Renal cortical epithelial cell (primary cell): ENCODE results near the gene DOP1A. TPM values are rescaled to one million over a fixed set of nuclear protein-coding genes. Genes with fewer than 3 reads are reported as not detected.
"Not testable (repeated sequence)": the region's sequence is repeated elsewhere in the genome, so short reads cannot be mapped to it uniquely, and the experiment has no call there.

ENCODE experiments used
- DNase-seq: peaks from one replicate; pipeline ENCODE4 v3.0.0-alpha.2; 2011; ENCODE audit warnings: low read depth
- total RNA-seq: library from RNA; depleted of rRNA; stranded (reverse); fragments of >200 nt; gene quantifications from 2 replicates; pipeline ENCODE4 v1.2.3, GENCODE V29; 2014

Gene DOP1A
- total RNA-seq, 1 donor from 2014 or later: 53.0 TPM

DNA sequence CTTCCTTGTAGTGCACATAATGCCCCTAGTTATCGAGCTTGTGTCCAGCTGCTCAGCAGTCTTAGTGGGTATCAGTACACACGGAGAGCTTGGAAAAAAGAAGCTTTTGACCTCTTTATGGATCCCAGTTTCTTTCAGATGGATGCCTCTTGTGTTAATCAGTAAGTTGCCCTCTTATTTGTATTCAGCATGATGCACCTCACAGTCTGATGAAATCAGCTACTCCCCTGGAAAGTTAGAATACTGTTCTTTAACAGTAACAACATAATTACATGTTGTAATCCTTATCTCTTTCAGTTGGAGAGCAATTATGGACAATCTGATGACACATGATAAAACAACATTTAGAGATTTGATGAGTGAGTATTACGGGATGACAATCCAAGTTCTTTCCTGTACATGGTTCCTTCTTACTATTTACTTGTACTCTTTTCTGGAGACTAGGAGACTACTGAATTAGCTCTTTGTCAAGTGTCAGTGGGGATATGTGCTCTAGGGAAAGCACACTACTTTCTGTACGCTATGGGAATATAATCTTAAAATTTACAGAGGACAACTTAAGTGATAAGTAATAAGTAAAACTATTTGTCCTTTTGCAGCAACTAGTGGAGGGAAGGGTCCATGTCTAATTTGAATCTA lies 86.5 kb downstream of the DOP1A start:
- DNase-seq: peak; percentile 31

GRCh38 chr6:83155794-83156193 lies 88.3 kb downstream of the DOP1A start:
- no peak for DNase-seq

GRCh38 chr6:83160167-83160566 lies 92.7 kb downstream of the DOP1A start:
- no peak for DNase-seq

DNA sequence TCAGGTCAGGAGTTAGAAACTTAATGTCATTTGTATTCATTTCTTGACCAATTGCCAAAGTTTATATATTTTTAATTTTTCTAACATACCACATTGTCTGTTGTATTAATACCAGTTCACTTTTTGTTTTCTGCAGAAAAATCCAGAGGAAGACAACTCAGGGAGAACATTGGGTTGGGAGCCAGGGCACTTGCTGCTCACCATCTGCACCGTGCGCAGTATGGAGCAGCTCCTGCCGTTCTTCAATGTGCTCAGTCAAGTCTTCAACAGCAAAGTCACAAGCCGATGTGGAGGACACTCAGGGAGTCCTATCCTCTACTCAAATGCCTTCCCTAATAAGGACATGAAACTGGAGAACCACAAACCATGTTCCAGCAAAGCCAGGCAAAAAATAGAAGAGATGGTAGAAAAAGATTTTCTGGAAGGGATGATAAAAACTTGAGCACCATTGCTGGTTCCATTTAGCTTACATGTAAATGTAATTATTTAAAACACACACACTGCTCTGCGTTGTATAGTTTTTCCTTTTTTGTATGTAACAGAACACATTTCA lies 100.3 kb downstream of the DOP1A start:
- DNase-seq: no peak

GRCh38 chr6:83168556-83168955 lies 101.1 kb downstream of the DOP1A start:
- DNase-seq: no peak

GRCh38 chr6:83169106-83169505 lies 101.6 kb downstream of the DOP1A start:
- DNase-seq: no peak

DNA sequence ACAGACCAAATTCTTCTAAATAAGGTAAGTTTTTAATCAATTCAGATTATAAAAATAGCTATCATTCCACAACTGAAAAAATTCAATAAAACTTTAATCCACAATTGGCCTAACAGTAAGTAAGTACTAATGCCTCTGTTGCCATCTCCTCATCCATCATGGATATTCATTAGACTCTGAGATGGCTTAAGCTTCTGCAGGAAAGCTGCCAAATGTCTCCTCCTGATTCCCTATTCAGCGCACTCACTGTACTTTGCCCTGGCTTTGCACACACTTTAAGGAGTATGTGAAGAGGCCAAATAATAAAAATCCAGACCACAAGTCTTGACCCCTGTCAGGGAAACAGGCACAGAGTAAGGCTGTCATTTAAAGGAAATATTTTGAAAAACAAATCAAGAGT lies 102.0 kb downstream of the DOP1A start:
- peak; percentile 26 for DNase-seq

GRCh38 chr6:83176246-83176645 lies 108.8 kb downstream of the DOP1A start:
- no peak for DNase-seq

DNA sequence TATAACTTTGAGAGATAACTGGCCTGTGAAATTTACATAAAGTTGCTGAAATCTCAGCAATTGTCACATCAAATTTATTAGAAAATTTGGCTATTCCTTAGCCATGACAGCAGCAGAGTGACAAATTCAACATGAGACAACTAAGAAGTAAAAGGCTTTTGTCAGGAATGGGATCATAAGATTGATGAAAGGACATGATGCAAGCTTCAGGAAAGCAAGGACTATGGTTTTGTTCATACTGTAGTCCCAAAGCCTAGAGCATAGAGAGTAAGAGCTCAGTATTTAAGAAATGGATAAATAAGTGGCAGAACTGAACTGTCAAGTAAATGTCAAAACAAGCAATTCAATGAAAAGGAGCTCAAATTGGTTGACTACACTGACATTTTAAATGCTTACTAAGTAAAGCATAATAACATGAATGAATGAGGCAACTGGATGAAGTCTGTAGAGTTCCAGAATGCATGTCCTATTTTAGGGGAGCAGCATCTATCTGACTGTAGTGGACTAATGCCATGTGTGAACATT lies 113.0 kb downstream of the DOP1A start:
- no peak for DNase-seq

- DNase-seq: no peak
Measured at GRCh38 chr6:83182114-83182513, 114.6 kb downstream of the DOP1A start.

- DNase-seq: peak; percentile 86
Measured at GRCh38 chr6:83183082-83183828, 115.8 kb downstream of the DOP1A start.

DNA sequence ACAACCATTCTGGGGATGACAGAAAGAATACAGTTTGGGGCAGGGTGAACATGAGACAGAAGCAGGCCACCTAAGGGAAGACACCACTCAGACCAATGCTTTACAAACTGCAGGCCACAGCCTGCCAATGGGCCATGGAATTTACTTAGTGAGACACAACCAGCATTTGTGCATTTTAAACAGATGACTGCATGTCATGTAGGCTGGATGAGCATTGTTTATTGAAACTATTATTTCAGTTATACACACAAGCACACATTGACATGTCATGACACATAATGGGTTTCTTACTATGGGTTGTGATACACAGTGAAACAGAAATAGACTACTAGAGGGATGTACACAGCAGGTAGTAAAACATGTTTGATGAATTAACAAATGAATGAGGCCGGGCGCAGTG lies 117.6 kb downstream of the DOP1A start:
- DNase-seq: no peak

GRCh38 chr6:83188501-83188900 lies 121.0 kb downstream of the DOP1A start:
- DNase-seq: no peak

GRCh38 chr6:83190626-83191025 lies 123.2 kb downstream of the DOP1A start:
- DNase-seq: no peak

DNA sequence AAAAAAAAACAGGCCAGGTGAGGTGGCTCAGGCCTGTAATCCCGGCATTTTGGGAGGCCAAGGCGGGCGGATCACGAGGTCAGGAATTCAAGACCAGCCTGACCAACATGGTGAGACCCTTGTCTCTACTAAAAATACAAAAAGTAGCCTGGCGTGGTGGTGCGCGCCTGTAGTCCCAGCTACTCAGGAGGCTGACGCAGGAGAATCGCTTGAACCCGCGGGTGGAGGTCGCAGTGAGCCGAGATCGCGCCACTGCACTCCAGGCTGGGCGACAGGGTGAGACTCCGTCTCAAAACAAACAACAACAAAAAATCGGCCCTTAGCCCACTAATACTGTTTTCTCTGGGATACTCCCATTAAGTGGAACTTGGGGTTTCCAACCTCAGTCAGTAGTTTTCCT lies 124.5 kb downstream of the DOP1A start:
- not testable (repeated sequence) for DNase-seq

GRCh38 chr6:83192456-83192855 lies 125.0 kb downstream of the DOP1A start:
- DNase-seq: no peak

GRCh38 chr6:83192871-83193746 lies 125.6 kb downstream of the DOP1A start, which contains the start of the genes PGM3 and RWDD2A:
Gene PGM3 (minus strand): TSS chr6:83193265. CDS start chr6:83191012, 2,253 bp downstream.
Gene RWDD2A (plus strand): TSS chr6:83193357. CDS start chr6:83194452, 1,095 bp downstream.
- DNase-seq: peak; percentile 67

DNA sequence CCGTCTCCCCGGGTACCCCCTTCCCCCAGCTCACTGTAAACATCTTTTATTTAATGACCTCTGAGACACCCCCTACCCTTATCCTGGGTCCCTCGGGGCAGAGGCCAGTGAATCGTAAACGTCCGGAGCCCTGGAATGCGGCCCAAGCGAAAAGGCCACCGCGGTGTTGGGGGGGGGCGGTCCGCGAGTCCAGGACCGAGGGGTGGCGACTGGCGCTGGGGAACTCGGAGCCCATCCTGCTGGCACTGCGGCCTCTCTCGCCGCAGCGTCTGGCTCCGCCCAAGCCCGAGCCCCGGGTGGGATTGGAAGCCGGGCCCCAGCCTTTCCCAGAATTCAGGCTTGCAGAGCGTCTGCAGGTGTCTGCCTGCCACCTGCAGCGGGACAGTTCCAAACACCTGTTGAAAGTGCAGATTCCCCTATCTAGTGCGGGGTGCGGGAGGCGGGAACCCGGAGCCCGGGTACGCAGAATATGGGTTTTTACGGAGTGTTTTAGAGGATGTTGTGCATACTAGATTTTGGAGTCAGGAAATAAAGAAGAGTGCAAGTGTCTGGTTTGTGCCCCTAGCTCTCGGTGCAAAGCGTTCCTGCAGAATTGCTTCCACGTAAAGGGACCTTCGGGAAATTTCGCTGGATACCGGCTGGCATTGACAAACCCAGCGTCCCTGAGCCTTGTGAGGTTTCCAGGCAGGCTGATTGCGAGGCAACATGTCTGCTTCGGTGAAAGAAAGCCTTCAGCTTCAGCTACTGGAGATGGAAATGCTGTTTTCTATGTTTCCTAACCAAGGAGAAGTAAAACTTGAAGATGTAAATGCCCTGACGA lies 126.5 kb downstream of the DOP1A start:
- DNase-seq: no peak

- no peak for DNase-seq
Measured at GRCh38 chr6:83198486-83199172, 131.2 kb downstream of the DOP1A start.

DNA sequence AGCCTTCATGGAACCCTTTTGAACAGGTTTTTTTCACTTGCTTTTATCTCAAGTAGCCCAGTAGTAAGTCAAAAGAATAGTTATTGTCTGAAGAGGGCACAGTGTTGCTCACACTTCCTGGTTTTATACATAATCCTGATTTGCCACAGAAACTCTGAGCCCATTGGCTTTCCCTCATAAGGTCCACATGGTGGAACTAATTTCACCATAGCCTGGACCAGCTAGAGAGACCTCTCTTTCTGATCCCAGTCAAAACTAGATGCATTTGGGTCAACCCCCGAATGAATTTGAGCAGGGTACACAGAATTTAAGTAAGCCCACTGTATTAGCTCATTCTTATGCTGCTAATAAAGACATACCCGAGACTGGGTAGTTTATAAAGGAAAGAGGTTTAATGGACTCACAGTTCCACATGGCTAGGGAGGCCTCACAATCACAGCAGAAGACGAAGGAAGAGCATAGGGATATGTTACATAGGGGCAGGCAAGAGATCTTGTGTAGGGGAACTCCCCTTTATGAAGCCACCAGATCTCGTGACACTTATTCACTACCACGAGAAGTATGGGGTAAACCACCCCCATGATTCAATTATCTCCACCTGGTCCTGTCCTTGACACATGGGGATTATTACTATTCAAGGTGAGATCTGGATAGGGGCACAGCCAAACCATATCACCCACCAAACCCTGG lies 131.8 kb downstream of the DOP1A start:
- DNase-seq: no peak
